HUDEP-2 (cell line): ENCODE data around the gene ERV3-1.
"Not testable (repeated sequence)": the region's sequence is repeated elsewhere in the genome, so short reads cannot be mapped to it uniquely, and the experiment has no call there.

Experiments
- DNase-seq, 76 experiments: peaks; one replicate each; lab custom pipeline; 2025; ENCODE audit not compliant: unreplicated experiment in 76 of 76; lab: John Stamatoyannopoulos, UW

Gene ERV3-1, protein sequence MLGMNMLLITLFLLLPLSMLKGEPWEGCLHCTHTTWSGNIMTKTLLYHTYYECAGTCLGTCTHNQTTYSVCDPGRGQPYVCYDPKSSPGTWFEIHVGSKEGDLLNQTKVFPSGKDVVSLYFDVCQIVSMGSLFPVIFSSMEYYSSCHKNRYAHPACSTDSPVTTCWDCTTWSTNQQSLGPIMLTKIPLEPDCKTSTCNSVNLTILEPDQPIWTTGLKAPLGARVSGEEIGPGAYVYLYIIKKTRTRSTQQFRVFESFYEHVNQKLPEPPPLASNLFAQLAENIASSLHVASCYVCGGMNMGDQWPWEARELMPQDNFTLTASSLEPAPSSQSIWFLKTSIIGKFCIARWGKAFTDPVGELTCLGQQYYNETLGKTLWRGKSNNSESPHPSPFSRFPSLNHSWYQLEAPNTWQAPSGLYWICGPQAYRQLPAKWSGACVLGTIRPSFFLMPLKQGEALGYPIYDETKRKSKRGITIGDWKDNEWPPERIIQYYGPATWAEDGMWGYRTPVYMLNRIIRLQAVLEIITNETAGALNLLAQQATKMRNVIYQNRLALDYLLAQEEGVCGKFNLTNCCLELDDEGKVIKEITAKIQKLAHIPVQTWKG

DNA sequence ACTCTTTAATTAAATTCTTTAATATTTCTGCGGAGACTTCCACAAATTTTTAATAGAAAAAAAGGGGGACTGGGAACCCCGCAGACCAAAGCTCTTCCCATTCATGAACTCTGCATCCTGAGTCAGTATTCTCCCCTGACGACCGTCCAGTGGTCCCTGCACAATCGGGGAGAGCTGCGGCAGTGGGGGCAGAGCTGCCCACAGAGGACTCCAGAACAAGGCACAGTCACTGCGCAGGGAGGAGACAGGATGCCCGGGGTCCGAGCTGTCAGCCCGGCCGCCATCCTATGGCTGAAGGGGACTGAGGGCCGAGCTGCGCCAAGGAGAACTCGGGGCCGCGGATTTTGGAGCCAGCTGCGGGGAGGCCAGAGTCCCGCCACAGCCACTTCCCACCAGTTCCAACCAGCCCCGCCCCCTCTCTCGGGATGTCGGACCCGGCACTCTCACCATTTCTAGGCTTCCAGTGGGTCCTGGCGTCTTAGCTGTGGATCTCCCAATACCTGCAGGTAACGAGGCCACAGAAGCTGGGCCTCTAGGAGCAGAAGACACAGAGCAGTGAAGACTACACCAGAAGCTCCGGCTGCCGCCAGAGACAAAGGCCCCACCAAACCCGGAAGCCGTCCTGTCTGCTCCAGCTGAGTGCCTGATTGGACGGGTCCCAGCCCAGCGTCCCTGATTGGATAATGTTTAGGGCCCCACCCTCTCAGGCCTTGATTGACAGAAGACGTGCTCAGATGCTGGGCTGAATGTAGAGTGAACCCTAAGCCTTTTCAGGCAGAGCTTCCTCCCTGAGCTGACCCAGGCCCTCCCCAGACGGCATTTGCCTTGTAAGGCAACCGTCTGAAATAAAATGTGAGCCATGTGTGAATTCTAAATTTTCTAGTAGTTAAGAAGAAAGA is at the start of gene ERV3-1:
ERV3-1 (minus strand) TSS at position 594 of the 899 bp plus-strand sequence. CDS start 13,661 bp downstream, outside the sequence.
- DNase-seq: peak in 75 of 76 experiments; percentile 17 to 93 (median 83)

DNA sequence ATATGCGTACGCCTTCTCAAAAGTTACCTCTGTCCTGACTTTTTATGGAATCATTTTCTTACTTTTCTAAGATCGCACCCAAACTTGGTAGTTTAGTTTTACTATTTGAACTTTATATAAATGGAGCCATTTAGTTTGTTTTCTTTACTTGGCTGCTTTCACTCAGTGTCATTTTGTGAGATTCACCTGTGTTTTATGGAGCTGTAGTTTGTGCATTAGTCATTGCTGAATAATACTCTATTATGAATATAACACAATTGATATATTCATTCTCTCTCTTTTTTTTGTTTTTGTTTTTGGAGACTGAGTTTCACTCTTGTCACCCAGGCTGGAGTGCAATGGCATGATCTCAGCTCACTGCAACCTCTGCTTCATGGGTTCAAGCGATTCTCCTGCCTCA is 49.3 kb upstream of the ERV3-1 start:
- not testable (repeated sequence) for DNase-seq

DNA sequence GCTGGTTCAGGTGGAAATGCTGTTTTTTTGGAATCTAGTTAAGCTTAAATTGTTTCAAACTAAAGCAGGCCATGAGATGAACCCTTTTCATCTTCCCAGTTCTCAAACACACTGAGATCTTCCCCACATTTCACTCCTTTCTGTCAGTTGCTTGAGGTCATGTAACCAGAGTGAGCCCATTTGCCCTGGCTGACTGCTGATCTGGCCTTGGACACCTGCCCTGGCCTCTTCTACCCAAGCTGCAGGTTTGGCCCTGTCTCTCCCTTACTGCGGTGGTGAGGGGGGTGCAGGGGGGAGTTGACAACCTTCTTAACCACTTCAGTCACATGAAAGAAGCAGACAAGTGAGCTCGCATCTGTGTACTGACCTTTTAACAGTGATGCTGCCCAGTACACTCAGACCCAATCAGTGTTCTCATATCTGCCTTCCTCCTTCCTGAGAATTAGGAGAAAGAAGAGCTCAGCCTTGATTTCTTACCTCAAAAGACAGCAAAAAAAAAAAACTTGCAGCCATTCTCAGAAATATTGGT is 48.0 kb upstream of the ERV3-1 start:
- DNase-seq: not testable (repeated sequence)

DNA sequence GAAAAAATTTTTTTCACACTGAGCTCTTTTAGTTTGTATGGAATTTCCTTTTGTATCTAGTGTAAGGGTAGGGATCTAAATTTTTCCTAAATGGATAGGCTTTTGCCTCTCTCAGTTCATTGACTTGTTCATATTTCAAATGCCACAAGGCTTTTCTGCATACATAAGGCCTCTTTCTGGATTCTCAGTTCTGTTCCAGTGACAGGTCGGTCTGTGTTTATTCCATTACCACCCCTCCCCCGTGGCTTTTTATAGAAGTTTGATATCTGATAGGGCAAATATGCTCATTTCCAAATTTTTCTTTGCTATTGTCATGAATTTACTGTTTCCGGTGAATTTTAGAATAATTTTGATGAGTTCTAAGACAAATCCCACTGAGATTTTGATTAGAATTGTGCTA is 45.2 kb upstream of the ERV3-1 start:
- not testable (repeated sequence) for DNase-seq

DNA sequence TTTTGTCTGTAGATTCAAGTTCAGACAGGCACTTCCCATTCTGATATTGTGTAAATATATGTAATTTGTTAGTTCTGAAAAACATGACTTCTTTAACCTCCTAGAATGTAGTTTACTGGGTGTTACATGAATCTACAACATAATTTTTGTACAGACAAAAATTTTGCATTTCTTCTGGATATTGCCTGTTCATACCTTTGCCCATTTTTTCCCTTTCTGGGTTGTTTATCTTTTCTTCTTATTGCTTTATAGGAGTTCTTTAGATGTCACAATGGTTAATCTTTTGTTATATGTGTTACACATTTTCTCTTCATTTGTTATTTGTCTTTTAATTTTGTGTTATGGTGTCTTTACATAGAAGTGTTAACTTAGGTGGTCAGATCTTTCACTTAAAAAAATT is 44.7 kb upstream of the ERV3-1 start:
- not testable (repeated sequence) for DNase-seq

DNA sequence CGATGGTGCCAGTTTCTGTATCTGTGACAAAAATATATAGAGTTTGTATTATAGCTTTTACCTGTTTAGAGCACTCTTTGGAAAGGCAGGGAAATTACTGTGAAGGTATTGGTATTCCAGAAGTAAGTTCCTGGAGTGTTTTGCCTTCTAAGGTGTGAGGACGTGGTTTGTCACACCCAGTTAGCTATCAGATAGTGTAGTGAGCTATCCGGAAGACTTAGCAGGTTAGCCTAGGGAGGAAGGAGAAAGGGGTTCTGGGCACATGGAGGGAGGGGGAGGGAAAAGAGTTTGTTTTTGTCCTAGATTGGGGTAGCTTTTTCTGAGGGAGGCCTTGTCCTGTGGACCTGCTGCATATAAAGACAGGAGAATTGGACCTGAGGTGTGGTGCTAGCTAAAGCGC is 39.8 kb upstream of the ERV3-1 start:
- DNase-seq: not testable (repeated sequence)

DNA sequence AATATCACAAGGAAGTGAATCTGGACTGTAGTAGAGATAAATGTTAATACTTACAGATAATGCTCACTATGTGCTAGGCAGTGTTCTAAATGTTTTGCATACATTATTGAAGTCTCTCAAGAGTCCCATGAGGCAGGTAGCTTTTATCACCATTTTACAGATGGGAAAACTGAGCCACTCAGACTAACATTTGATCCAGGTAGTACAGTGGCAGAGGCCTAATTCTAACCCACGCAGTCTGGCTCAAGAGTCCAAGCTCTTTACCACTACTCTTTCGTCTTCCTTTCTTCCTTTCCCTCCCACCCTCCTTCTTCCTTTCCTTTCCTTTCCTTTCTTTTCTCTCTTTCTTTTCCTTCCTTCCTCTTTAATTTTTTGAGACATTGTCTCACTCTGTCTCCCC is 39.1 kb upstream of the ERV3-1 start:
- DNase-seq: not testable (repeated sequence)

DNA sequence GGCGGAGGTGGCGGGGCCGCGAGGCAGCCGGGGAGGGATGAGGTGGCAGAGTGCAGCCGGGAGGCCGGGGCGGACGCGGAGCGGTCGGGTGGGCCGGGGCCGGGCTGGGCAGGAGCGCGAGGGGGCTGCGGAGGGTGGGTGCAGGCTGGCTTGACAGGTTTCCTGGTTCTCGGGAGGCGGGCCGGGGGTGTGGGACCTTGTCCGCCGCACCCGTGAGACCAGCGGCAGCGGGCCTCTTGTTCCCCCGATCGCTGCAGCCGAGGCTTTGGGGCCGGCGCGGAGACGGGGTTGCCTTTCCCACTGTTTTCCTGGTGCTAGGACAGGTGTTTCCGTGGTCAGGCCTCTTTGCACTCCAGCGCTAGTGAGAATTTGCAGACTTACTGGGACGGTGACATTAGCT is 32.3 kb upstream of the ERV3-1 start:
- peak in 26 of 76 experiments; percentile 0 to 30 (median 6) for DNase-seq

DNA sequence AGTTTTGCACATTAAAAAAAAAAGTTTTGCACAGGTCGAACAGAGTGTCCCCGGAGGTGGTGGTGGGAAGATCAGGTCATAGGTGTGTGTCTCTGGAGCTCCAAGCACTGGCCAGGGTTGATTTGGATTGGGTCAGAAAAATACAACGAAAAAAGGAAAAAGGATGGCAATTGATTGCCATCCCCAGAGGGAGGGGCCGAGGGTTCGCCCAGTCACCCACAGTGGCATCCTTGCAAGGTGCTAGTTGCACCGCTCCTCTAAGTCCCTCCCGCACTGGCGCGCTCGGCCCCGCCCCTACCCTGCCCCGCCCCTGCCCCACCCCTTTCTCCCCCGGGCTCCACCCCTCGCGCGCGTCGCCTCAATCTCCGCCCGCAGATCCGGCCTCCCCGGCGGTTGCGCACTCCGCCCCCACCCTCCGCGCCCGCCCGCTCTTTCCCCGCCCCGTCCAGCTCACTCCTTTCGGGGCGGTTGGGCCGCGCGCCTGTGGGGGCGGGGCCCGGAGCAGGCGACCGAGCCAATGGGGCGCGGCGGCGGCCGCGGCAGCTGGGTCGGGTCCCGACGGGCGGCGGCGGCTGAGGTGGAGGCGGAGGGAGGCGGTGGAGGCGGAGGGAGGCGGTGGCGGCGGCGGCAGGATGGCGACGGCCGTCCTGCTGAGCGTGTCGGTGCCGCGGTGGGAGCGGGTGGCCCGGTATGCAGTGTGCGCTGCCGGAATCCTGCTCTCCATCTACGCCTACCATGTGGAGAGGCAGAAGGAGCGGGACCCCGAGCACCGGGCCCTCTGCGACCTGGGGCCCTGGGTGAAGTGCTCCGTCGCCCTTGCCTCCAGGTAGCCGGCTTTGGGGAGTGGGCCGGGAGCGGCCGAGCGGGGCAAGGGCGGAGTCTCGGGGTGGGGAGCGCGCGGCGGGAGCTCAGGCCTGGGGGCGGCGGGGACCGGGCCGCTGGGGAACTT is 31.5 kb upstream of the ERV3-1 start:
- DNase-seq: peak; percentile 6 to 93 (median 84)

DNA sequence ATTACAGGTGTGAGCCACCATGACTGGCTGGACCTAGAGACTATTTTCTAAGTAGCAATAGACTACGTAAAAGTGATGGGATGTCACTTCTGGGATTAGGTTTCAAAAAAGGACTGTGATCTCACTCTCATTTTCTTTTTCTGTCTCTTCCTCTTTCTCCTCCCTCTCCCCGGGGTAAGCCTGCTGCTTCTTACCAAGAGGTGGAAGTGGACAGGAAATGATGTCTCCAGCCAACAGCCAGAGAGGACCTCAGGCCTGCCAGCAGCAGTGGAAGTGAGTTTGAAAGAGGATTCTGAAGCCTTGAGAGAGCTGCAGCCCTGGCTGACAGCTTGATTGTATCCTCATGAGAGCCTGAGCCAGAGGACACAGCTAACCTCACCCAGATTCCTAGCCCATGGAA is 30.0 kb upstream of the ERV3-1 start:
- not testable (repeated sequence) for DNase-seq

DNA sequence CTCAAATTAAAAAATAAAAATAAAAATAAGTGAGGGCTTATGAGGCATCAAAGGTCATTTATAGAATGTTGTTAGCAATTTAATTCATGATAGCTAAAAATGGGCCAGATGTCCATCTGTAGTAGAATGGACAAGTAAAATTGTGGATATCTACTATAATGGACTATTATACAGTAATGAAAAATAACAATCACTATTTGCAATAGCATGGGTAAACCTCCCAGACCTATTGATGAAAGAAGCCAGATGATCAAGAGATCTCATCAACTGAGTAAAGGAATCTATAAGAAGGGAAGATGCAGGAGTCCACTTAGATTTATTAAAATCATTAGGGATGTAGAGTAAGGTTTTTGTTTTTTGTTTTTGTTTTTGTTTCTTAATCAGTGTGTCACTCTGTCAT is 29.0 kb upstream of the ERV3-1 start:
- DNase-seq: not testable (repeated sequence)

DNA sequence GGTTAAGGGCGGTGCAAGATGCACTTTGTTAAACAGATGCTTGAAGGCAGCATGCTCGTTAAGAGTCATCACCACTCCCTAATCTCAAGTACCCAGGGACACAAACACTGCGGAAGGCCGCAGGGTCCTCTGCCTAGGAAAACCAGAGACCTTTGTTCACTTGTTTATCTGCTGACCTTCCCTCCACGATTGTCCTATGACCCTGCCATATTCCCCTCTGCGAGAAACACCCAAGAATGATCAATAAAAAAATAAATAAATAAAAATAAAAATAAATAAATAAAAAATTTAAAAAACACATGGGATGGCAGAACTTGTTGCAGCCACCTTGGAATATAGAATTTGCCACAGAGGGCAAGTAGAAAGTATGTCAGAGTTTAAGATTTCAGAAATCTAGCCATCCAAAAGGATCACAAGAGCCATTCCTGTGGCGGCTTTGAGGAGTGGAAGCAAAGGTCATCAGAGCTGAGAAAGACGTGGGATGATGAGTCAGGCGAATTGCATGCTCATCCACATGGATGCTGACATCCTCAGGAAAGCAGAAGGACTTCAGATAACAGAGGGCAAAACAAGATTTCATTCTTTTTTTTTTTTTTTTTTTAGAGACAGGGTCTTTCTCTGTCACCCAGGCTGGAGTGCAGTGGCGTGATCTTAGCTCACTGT is 27.8 kb upstream of the ERV3-1 start:
- DNase-seq: not testable (repeated sequence)

DNA sequence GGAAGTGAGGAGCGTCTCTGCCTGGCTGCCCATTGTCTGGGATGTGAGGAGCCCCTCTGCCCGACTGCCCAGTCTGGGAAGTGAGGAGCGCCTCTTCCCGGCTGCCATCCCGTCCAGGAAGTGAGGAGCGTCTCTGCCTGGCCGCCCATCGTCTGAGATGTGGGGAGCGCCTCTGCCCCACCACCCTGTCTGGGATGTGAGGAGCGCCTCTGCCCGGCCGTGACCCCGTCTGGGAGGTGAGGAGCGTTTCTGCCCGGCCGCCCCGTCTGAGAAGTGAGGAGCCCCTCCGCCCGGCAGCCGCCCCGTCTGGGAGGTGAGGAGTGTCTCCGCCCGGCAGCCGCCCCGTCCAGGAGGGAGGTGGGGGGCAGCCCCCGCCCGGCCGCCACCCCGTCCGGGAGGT is 26.9 kb upstream of the ERV3-1 start:
- DNase-seq: not testable (repeated sequence)

DNA sequence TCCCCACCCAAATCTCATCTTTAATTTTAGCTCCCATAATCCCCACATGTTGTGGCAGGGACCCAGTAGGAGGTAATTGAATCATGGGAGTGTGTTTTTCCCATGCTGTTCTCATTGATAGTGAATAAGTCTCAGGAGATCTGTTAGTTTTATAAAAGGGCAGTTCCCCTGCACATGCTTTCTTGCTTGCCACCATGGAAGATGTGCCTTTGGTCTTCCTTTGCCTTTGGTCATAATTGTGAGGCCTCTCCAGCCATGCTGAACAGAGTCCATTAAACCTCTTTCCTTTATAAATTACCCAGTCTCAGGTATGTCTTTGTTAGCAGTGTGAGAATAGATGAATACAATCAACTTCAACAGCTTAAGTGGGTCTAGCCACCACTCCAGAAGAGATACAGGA is 18.5 kb upstream of the ERV3-1 start:
- DNase-seq: not testable (repeated sequence)

DNA sequence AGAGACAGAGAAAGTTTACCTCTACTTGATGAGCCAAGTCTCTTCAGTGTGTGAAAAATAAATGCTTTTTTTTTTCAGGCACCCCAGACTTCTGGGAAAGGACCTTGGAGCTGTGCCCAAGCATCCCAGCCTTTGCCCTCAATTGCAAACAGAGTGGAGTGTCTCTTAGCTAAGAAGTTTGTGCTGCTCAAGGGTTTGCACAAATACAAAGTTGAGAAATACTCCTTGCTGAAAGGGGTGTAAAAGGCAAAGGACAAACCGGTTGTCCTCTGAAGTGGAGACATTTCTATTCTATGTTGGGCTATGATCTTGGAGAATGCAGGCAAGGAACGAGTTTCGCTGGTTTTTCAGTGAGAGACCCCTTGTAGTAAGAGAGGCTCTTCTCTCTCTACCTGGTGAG is 14.5 kb upstream of the ERV3-1 start:
- DNase-seq: not testable (repeated sequence)

DNA sequence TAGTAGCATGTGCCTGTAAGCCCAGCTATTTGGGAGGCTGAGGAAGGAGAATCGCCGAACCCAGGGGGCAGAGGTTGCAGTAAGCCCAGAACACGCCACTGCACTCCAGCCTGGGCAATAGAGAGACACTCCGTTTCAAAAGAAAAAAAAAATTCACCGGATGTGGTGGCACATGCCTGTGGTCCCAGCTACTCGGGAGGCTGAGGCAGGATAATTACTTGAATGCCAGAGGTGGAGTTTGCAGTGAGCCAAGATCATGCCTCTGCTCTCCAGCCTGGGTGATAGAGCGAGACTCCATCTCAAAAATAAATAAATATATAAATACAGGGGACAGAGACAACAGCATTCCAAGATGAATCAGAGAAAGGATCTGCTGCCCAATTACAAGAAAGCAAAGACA is 3.4 kb upstream of the ERV3-1 start:
- DNase-seq: not testable (repeated sequence)

DNA sequence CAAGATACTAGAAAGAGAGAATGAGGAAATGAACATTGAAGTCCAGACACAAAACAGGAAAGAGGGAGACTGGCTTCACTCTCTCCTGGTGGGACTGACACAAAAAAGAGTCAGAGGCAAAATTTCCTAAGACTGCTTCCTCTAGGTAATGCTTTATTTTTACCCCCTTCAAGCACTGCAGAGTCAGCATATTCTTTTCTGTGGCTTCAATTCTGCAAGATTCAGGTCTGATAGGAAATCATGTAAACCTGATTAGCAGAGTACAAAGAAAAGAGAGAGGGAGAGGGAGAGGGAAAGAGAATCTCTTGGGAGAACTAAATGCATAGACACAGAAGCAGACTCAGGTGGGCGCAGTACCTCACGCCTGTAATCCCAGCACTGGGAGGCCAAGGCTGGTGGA is 2.9 kb upstream of the ERV3-1 start:
- not testable (repeated sequence) for DNase-seq

DNA sequence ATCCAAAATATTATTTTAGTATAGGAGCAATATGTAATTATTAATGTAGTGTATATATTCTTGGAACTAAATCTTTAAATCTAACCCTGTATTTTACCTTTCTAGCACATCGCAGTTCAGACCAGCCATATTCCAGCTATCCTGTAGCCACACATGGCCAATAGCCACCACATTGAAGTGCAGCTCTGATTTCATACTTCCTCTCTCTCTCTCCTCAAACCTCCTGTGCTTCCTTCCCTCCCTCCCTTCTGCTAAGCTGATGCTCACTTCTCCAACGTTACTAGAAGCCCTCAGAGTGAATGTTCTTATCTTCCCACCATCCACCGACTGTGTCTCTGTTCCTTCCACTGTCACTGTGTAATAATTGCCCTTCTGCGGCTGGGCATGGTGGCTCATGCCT is 549 bp upstream of the ERV3-1 start:
- DNase-seq: not testable (repeated sequence)

DNA sequence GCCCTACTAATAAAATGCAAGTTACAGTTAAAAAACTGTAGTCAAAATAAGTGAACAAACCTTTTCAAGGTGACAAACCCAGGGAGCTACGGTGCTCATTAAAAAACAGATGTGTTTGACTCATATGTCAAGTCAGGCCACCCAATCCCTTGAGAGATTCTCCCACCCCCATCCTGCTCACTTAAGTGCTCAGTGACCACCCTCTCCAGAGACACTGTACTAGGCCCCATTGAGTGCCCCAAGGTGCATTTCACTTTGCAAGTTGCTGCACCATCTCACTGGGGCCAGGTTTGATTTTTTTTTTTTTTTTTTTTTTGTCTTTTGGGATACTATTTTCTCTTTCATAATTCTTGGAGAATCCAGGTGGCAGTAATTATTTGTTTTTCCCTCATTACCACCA is 1.9 kb downstream of the ERV3-1 start:
- DNase-seq: no peak
